Measurements from ENCODE around the gene SERGEF. TPM values are rescaled to one million over a fixed set of nuclear protein-coding genes. Genes with fewer than 3 reads are reported as not detected.

The SERGEF gene
- total and polyA plus RNA-seq, 2 of the 4 experiments (the other 2 are of a cell fraction) = 12.2 to 18.1 TPM

- Histone ChIP-seq H3K9me3 (ENCODE audit: control insufficient read depth, insufficient read depth, low read length) (no peaks in the 10 kb centered on the region), H3K27ac (ENCODE audit: insufficient read depth, low read length) (no peak overlapping the region), H3K27me3 (ENCODE audit: control insufficient read depth, insufficient read depth, low read length) (peaks cover 41% of the 10 kb centered on the region), H3K56ac (ENCODE audit: extremely low read depth, insufficient read depth, low read length) (no peak overlapping the region), H2AK5ac (ENCODE audit: low read depth, low read length) (no peak overlapping the region), H3K4me1 (ENCODE audit: control insufficient read depth, insufficient read depth, low read length) (no peaks in the 10 kb centered on the region), H2AK9ac (replicated peaks; ENCODE audit: low read depth, low read length, poor library complexity) (no peak overlapping the region), H3K79me1 (ENCODE audit: low read depth in 1 of 2, low read length in 2 of 2) (no peaks in the 10 kb centered on the region), H2BK5ac (ENCODE audit: low read depth, low read length, poor library complexity, severe bottlenecking) (no peak overlapping the region), H3K23ac (ENCODE audit: low read depth, low read length) (no peak overlapping the region), H2BK15ac (ENCODE audit: low read depth, low read length) (no peak overlapping the region), H3K14ac (replicated peaks; ENCODE audit: low read depth, low read length) (no peak overlapping the region), H3K4me3 (ENCODE audit: insufficient read depth, low read depth, low read length) (no peak overlapping the region), H3K4ac (ENCODE audit: low read depth, low read length) (no peak overlapping the region), H3K9ac (ENCODE audit: low read depth, low read length) (no peak overlapping the region), H4K5ac (ENCODE audit: low read depth, low read length) (no peak overlapping the region), H3K9me1 (ENCODE audit: insufficient read depth, low read length) (no peaks in the 10 kb centered on the region; the same call in 1 of the 2 replicates), H4K8ac (ENCODE audit: low read depth in 2 of 2, low read length in 2 of 2) (no peak overlapping the region), H2BK20ac (ENCODE audit: low read depth, low read length) (no peak overlapping the region), H2BK120ac (ENCODE audit: low read depth, low read length) (no peak overlapping the region), H3K4me2 (ENCODE audit: low read depth, low read length) (no peak overlapping the region), H4K91ac (ENCODE audit: insufficient read depth, low read depth, low read length) (no peak overlapping the region), H2AFZ (replicated peaks; ENCODE audit: low read length, poor library complexity) (no peak overlapping the region), H3K36me3 (ENCODE audit: control insufficient read depth, insufficient read depth, low read length) (no peaks in the 10 kb centered on the region), H3K18ac (ENCODE audit: low read depth, low read length) (no peak overlapping the region), H4K20me1 (ENCODE audit: insufficient read depth, low read length) (no peaks in the 10 kb centered on the region)
- ATAC-seq (ENCODE audit: low read depth) (no peak), DNase-seq (no peak)
- no TSS peak for BruUV-seq (replicated peaks)
- dilution Hi-C loops (cut with HindIII; ENCODE audit: low sequenced_read_pairs, unreplicated experiment) = no loop called here
- TF ChIP-seq MAFK (IDR thresholded peaks at IDR 0.05; ENCODE audit: low read depth, low read length) = no peak
- no peak for TF ChIP-seq CEBPB (IDR thresholded peaks at IDR 0.05; ENCODE audit: low read depth, low read length)
- TF ChIP-seq USF2 (IDR thresholded peaks at IDR 0.05; ENCODE audit: low read depth, low read length) = no peak
- no peak for TF ChIP-seq ELK1 (IDR thresholded peaks at IDR 0.05; ENCODE audit: borderline replicate concordance, low read depth, low read length)
- no peak for TF ChIP-seq NFE2L2 (IDR thresholded peaks at IDR 0.05; ENCODE audit: low read depth, low read length)
- TF ChIP-seq MXI1 (IDR thresholded peaks at IDR 0.05; ENCODE audit: borderline replicate concordance, low read depth, low read length) = no peak
- TF ChIP-seq SMC3 (IDR thresholded peaks at IDR 0.05; ENCODE audit: low read depth, low read length) = no peak
- no peak for TF ChIP-seq RFX5 (IDR thresholded peaks at IDR 0.05; ENCODE audit: low read depth, low read length)
- no peak for TF ChIP-seq RCOR1 (IDR thresholded peaks at IDR 0.05; ENCODE audit: insufficient replicate concordance, low read length)
- no peak for TF ChIP-seq CTCF (conservative IDR thresholded peaks at IDR 0.05; ENCODE audit: low read depth, low read length)
- TF ChIP-seq POLR2A (IDR thresholded peaks at IDR 0.05; ENCODE audit: low read depth, low read length) = no peak
- no peak for TF ChIP-seq BHLHE40 (IDR thresholded peaks at IDR 0.05; ENCODE audit: low read depth, low read length)
- no peak for TF ChIP-seq CHD1 (IDR thresholded peaks at IDR 0.05; ENCODE audit: low read depth, low read length)
- no peak for TF ChIP-seq RAD21 (IDR thresholded peaks at IDR 0.05; ENCODE audit: low read length)
- no peak for TF ChIP-seq MAZ (IDR thresholded peaks at IDR 0.05; ENCODE audit: borderline replicate concordance, low read depth, low read length)
- TF ChIP-seq FOS (IDR thresholded peaks at IDR 0.05; ENCODE audit: low read depth, low read length) = no peak
- in situ Hi-C loops (cut with MboI; ENCODE audit: low sequenced_read_pairs) = no loop called here
- POLR2A ChIA-PET (ENCODE audit: unreplicated experiment) = no interaction called here
- intact Hi-C loops (cut with micrococcal nuclease) = no loop called here
- WGBS, 2 experiments (ENCODE audit: extremely low coverage in 2 of 2, insufficient read length in 1 of 2) = 92% methylated on average over 2 of the region's 10 CpGs; no CpG with 5 or more reads in 1 of the 2 experiments
- CTCF ChIA-PET = no interaction called here
Observed at GRCh38 chr11:17753641-17754040, 259.2 kb downstream of the SERGEF start.

Data from IMR-90 (cell line).